Activated naive CD4-positive, alpha-beta T cell (primary cell): Measurements from ENCODE around the gene FAS.
A peak's percentile ranks its signal among the peaks of the same experiment; 100 is the strongest.
"Not testable (repeated sequence)": the region's sequence is repeated elsewhere in the genome, so short reads cannot be mapped to it uniquely, and the experiment has no call there.

Source experiments
- DNase-seq, 4 experiments: peaks; one replicate each; lab custom pipeline; 2025; lab: John Stamatoyannopoulos, UW

The FAS gene

GRCh38 chr10:88992921-88993524, 2.4 kb downstream of the FAS start:
- DNase-seq, result no peak

GRCh38 chr10:88994019-88994418, 3.4 kb downstream of the FAS start:
- no peak for DNase-seq

GRCh38 chr10:88995156-88995876, 4.7 kb downstream of the FAS start:
- DNase-seq, result no peak

DNA sequence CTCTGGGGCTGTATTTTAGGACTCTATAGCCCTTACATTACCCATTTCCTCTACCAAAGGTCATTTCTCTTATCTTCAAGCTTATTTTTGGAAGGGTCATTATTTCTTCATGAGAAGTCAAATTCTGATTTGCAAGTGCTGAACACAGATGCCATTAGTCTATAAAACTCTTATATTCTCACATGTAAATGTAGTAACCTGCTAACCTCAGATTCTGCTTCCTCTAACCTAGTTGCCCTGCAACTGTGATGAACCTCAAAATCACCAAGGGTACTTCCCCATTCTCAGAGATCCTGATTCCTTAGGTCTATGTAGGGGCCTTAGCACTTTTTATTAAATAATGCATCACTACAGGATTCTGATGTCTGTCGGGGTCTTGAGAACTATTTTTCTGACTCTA, 6.3 kb downstream of the FAS start:
- DNase-seq, result no peak

- DNase-seq, result no peak
Measured at GRCh38 chr10:88999625-89000024, 9.0 kb downstream of the FAS start.

DNA sequence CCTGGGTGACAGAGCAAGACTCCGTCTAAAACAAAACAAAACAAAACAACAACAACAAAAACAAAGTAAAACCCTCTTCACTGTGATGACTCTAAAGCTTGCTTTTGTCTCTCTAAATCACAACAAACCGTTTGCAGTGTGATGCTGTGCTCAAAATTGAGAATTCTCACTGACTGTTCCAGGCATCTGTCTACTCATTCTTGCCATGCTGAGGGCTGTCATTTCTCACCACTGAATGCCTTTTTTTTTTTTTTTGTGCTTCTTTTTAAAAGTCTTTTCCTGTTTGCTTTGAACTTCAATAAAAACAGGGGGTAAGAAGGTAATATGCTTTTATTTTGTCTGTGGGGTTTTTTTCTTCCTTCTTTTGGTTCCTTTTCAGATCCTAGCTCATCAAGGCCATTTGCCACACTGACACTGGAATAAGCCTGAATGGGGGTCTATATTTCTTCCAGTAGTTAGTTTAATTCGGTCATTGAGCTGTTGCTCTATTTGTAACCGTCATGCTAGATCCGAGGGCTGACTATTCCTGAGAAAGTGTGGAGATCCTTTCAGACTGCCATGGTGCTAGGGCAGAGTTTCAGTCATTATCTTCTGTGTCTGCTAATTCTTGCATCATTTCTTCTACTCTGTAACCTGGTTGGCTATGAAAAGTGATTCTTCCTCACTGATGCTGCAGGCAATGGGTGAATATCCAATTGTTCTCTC, 10.6 kb downstream of the FAS start:
- no peak for DNase-seq

GRCh38 chr10:89001729-89002072, 11.1 kb downstream of the FAS start:
- DNase-seq, result no peak

DNA sequence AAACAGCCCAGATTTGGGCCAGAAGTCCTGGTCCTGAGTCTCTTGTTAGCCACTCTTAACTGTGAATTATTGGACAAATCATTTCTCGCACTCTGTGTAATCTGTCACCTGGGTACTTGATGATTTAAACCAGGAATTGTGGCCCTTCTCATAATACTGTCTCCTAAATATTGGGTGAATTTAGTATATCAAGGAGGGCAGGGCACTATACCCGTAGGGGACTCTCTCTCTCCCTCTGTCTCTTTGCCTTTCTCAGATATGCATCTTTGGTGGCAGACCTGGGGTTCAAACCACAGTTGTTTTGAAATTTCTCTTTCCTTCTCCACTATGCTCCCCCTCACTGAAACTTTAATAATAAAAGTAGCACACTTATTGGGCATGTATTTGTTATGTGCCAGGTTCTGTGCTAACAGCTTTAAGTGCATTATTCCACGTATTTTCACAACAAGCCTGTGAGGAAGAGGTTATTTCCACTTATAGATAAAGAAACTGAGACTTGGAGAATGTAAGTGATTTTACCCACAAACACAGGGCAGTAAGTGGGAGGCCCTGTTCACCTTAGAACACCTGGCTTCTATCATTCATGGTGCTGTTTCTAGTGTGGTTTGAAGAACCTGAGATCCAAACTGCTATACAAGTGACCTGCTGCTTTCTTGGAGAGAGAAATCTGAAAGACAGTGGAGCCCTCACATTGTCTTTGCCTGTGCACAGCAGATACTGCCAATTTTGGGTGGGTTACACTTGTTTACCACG, 11.8 kb downstream of the FAS start:
- no peak for DNase-seq

DNA sequence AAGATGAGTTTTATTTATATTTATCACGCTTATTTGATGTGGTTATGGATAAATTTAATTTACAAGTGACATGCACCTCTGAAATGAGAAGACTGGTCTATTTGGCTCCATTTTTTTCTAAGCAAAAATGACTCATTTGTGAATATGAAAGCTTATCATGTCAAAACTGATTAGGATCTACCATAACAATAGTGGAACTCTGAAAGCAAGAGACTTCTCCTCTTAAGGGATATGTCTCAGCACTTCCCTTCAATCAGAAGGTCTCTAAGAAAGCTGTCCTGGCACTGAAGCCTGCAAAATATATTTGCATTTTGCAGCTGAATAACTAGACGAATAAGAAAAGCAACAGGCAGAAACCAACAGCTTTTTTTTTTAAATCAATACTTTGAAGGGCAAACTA, 12.7 kb downstream of the FAS start:
- DNase-seq, result no peak

GRCh38 chr10:89007129-89007893, 16.7 kb downstream of the FAS start:
- no peak for DNase-seq

DNA sequence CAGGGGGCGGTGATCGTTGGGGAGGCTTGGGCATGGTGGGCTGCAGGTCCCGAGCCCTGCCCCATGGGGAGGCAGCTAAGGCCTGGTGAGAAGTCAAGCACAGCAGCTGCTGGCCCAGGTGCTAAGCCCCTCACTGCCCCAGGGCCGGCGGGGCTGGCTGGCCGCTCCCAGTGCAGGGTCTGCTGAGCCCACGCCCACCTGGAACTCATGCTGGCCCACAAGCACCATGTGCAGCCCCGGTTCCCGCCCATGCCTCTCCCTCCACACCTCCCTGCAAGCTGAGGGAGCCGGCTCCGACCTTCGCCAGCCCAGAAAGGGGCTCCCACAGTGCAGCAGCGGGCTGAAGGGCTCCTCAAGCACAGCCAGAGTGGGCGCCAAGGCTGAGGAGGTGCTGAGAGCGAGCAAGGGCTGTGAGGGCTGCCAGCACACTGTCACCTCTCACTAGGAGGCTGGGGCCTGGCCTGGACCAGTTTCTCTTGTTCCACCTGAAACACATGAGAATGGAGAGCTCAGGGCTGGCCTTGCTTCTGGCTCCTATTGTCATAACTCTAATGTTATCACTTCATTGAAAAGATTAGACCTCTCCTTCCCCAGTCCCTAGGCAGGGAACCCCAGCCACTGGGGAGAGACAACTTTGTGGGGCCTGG, 28.2 kb downstream of the FAS start:
- DNase-seq, result not testable (repeated sequence)

- no peak for DNase-seq
Measured at GRCh38 chr10:89019569-89020327, 29.1 kb downstream of the FAS start.

- not testable (repeated sequence) for DNase-seq
Measured at GRCh38 chr10:89021526-89021925, 30.9 kb downstream of the FAS start.

- DNase-seq, result no peak
Measured at GRCh38 chr10:89022734-89023133, 32.1 kb downstream of the FAS start.

DNA sequence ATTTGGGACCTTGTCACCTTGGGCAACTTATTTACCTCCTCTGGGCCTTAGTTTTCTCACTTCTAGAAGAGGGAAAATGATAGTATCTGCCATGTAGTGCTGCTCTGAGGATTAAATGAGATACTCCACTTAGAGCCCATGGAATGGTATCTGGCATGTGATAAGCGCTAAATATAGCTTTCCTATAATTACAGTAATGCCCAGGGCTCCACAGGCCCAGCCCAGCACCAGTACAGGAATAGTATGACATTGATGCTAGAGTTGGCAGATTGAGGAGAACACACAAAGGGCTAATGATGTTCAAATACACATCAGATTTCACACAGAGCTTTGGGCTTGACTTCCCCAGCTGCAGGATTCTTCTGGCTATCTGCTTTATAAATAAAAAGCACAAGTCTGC, 34.9 kb downstream of the FAS start:
- no peak for DNase-seq

DNA sequence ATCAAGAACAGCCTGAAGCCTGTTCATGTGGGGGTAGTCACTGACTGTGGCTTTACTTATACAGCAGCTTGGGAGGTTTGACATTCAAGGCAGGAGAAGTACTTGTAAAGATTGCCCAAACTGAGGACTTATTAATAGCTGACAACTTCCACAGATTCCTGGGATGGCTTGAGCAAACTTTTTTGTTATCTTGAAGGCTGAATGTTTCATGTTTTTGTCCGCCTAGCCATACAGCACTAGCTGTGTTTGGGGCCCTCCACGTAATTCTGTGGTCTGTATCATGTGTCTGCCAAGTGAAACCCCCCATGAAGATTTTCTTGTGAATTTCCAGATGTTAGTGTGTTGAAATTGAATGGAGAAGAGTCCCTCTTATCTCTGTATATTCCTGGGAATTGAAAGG, 38.6 kb downstream of the FAS start:
- no peak for DNase-seq

DNA sequence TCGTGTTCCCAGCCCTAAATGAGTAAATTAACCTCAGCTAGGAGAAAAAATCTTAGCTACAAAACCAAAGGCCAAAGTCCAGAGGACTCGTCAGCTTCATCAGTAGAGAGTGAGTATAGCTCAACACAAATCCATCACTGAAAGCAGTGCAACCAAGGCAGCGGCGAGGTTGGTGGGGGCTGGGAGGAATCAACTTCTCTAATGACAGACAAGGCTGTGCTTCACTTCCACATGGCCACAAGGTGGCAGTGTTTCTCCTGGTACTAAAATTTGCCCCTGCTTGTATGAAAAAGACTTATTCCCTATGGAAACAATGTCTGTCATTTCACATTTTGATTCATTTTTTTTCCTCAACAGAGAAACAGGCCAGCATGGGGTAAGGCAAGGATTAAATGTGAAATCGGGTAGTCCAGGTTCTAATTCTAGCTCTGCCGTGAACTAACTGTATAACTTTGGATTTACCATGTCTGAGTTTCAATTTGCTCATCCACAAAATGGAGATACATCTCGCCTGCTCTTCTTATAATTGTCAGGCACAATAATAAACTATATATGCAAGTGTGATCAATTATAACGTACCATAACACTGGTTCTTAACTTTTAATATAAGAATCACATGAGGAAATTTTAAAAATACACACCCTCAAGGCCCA, 39.3 kb downstream of the FAS start:
- peak; percentile 9 to 49 (median 32) for DNase-seq

DNA sequence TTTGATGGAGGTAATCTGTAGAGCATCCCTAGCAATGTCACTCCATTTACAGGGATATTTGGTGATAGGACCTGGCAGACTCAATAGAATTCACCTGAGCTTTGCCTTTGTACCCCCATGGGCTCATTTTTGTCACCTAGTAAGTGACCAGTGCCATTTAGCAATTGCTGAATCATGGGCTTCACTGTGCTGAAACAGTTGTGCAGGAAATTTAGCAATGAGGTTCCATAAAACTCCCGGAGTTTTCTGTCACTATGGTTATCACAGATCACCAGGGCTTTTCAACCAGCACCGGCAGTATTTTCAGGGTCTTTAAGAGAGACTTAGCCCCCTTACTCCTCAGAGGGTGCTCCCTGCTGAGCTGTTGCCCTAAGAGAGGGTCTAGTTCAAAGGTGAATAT, 40.2 kb downstream of the FAS start:
- no peak for DNase-seq

DNA sequence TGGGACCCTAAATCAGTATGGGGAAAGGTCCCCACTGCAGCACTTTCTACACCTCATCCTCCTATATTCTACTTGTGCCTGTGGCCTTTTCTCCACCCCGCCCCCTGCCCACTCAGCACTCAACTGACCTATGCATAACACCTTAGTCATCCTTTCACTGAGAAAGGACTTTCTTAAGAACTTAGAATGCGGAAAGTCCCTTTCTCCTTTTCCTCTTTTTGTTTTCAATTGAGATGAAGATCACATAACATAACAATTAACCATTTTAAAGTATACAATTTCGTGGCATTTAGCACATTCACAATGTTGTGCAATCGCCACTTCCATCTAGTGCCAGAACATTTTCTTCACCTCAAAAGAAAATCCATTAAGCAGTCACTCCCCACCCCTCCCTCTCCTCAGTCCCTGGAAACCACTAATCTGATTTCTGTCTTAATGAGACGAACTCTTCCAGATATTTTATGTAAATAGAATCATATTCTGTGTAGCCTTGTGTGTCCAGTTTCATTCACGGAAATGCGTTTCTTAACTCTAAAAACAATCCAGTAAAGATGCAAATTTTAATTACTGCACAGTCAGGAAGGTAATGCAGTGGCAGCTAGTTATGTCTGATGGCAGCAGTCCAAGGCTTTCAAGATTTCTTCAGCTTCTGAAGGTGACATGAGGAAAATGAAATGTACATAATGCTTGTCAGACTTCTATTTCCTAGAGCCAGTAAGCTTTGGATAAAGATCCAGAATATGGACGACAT, 41.7 kb downstream of the FAS start:
- DNase-seq, result no peak
